Brain microvascular endothelial cell (primary cell): ENCODE measurements around the gene SART3.

ENCODE experiments used
- DNase-seq: peaks from one replicate; pipeline ENCODE4 v3.0.0-alpha.2; 2020
- H3K27ac ChIP-seq: fragments of 250-450 bp; sonication (Bioruptor Pico); 2 replicates; pipeline ENCODE4 v1.5.1; 2020; ENCODE audit warnings: mild to moderate bottlenecking, moderate library complexity
- H3K27me3 ChIP-seq: fragments of 250-450 bp; sonication (Bioruptor Pico); replicated peaks from 2 replicates; pipeline ENCODE4 v1.5.1; 2020; ENCODE audit warnings: mild to moderate bottlenecking
- H3K36me3 ChIP-seq: fragments of 250-450 bp; sonication (Bioruptor Pico); replicated peaks from 2 replicates; pipeline ENCODE4 v1.5.1; 2020; ENCODE audit warnings: mild to moderate bottlenecking
- H3K4me3 ChIP-seq: 2 replicates; pipeline ENCODE4 v1.5.1; 2011; ENCODE audit warnings: low read depth, mild to moderate bottlenecking, control low read depth, low read length, moderate library complexity
- in situ Hi-C: cut with HindIII; loops from 2 replicates; pipeline ENCODE4 v1.10.0; 2017; ENCODE audit warnings: low sequenced_read_pairs, low pct_ligation_motif_present
- TF ChIP-seq, protein P1 (sequence below): IDR thresholded peaks from 2 replicates; pipeline ENCODE4 v1.5.1; 2011; ENCODE audit warnings: low read depth, mild to moderate bottlenecking, moderate library complexity, low read length, control low read depth, inconsistent platforms; ENCODE audit errors: missing control alignments

Gene SART3

DNA sequence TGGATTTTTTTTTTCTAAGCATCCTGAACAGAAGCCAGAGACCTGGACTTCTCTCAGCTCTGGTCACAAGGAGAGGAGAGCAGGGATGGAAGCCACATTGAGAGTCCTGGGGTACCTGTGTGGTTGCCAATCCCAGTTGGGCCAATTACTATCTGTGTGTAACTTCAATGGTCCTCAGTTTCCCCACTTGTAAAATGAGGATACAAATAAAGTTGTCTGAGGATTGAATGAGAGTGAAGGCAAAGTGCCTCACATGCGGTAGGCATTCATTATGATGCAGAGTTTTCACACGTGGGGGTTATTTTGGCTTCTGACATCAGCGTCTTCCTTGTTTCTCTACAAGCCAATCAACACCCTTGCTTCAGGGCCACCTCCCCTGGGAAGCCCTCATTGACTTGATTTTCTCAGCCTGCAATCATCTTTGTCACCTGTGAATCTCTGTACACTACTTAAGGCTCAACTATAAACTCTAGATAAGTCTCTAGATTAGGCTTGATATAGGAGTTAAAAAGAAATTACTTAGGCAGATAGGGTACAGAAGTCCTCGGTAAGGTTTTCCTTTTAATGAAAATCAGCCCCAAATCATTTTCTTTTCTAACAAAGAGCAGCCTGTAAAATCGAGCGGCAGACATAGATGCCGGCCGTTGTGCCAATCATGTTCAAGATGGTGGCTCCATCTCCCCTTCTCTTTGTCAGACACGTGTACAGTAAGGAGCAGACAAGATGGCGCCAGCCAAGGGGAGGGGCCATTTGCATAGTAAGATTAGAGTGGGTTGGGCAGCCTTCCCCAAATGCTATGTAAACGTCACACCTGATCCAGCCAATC, 83.7 kb downstream of the SART3 start:
- Histone ChIP-seq H3K27me3 (no peaks in the 10 kb centered on the region), H3K36me3 (no peaks in the 10 kb centered on the region), H3K4me3 (no peak overlapping the region), H3K27ac (no peak overlapping the region)
- no peak for DNase-seq
- TF ChIP-seq, protein P1, sequence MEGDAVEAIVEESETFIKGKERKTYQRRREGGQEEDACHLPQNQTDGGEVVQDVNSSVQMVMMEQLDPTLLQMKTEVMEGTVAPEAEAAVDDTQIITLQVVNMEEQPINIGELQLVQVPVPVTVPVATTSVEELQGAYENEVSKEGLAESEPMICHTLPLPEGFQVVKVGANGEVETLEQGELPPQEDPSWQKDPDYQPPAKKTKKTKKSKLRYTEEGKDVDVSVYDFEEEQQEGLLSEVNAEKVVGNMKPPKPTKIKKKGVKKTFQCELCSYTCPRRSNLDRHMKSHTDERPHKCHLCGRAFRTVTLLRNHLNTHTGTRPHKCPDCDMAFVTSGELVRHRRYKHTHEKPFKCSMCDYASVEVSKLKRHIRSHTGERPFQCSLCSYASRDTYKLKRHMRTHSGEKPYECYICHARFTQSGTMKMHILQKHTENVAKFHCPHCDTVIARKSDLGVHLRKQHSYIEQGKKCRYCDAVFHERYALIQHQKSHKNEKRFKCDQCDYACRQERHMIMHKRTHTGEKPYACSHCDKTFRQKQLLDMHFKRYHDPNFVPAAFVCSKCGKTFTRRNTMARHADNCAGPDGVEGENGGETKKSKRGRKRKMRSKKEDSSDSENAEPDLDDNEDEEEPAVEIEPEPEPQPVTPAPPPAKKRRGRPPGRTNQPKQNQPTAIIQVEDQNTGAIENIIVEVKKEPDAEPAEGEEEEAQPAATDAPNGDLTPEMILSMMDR: no peak
- in situ Hi-C loops: no loop called here

DNA sequence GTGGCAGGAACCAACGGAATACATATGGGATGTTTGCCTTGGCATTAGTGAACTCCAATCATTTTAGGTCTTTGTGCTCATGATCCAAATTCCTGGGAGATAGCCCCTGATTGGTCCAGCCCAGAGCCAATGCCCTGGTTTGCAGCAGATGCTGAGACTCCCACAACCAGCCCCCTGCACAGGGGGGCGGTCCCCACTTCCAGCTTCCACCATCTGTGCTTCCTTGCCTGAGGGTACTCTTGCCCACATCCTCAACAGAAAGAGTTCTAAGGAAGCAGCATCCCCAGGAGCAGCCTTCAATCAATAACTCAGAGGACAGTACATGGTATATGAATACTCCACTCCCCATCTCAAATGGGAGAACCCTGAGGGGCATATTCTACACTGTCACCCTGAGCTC, 85.6 kb downstream of the SART3 start:
- Histone ChIP-seq H3K27me3 (no peaks in the 10 kb centered on the region), H3K27ac (no peak overlapping the region), H3K36me3 (no peaks in the 10 kb centered on the region), H3K4me3 (no peak overlapping the region)
- in situ Hi-C loops: no loop called here
- DNase-seq: no peak
- TF ChIP-seq, protein P1: no peak

DNA sequence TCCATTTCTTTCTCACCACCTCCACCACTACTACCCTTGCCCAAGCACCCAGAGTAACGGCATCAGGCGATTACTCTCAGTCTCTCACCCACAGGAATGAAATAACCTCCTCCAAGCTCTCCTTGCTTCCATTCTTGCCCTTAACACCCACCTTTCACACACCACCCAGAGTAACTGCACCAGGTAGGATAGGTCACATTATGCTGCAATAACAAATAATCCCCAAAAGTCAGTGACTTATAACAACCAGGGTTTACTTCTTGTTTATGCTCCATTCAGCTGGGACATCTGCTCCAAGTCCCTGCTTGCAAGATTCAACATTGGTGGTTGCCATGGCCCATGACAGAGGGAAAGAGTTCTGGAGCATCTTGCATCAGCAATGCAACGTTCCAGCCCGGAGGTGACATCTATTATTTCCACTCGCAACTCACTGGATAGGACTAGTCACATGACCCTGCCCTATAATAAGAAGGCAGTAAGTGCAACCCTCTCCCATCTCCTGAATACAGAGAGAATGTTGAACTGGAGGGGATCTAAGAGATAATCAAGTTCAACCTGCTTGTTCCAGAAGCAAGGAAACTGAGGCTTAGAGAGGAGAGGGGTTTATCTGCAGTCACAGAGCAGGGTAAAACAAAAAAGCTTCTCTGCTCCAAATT, 87.4 kb downstream of the SART3 start:
- in situ Hi-C loops: no loop called here
- Histone ChIP-seq H3K4me3 (no peak overlapping the region), H3K27ac (no peak overlapping the region), H3K36me3 (no peaks in the 10 kb centered on the region), H3K27me3 (no peaks in the 10 kb centered on the region)
- no peak for DNase-seq
- TF ChIP-seq, protein P1: no peak
